Stimulated activated naive CD8-positive, alpha-beta T cell treated with anti-CD3 and anti-CD28 coated beads, Interleukin-15, Interleukin-2, amounts not matched to agents 100 ng/mL and 50 ng/mL, for 24 hours (primary cell): ENCODE results near the gene TM9SF3.

Experiments
- H3K27ac Mint-ChIP-seq: one replicate; pipeline ENCODE4 v1.8.0; 2021; ENCODE audit warnings: mild to moderate bottlenecking, mixed read lengths
- H3K27me3 Mint-ChIP-seq: one replicate; pipeline ENCODE4 v1.8.0; 2021; ENCODE audit warnings: mixed read lengths
- H3K36me3 Mint-ChIP-seq: one replicate; pipeline ENCODE4 v1.8.0; 2021; ENCODE audit warnings: low read depth, mixed read lengths
- H3K4me1 Mint-ChIP-seq: one replicate; pipeline ENCODE4 v1.8.0; 2021; ENCODE audit warnings: low read depth, mixed read lengths
- H3K4me3 Mint-ChIP-seq: one replicate; pipeline ENCODE4 v1.8.0; 2021; ENCODE audit warnings: mild to moderate bottlenecking, mixed read lengths
- H3K9me3 Mint-ChIP-seq: one replicate; pipeline ENCODE4 v1.8.0; 2021; ENCODE audit warnings: mixed read lengths

The TM9SF3 gene

GRCh38 chr10:96496281-96496925 is 90.4 kb downstream of the TM9SF3 start:
- Mint-ChIP-seq H3K36me3 (no peaks in the 10 kb centered on the region), H3K9me3 (no peaks in the 10 kb centered on the region), H3K4me1 (no peaks in the 10 kb centered on the region), H3K27ac (no peak overlapping the region), H3K4me3 (no peak overlapping the region), H3K27me3 (peaks cover 24% of the 10 kb centered on the region)

DNA sequence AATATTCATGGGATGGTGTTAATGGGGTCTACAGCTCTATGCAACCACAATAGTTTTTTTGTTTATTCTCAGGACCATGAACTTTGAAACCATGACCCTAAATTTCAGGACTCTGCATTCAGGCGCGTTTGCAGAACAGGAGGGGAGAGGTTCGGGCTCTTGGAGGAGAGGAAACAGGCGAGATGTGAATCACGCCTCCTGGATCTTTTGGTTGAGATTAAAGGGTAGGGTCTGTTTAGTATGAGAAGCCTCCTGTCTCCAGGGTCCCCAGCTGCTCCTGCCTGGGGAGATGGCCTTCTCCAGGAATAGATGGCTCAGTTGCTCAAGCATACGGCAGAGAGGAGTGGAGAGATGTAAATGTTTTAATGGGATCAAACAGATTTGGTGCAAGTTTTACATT is 91.3 kb downstream of the TM9SF3 start:
- Mint-ChIP-seq H3K4me1 (no peaks in the 10 kb centered on the region), H3K27me3 (peaks cover 28% of the 10 kb centered on the region), H3K4me3 (no peak overlapping the region), H3K36me3 (no peaks in the 10 kb centered on the region), H3K27ac (no peak overlapping the region), H3K9me3 (no peaks in the 10 kb centered on the region)

DNA sequence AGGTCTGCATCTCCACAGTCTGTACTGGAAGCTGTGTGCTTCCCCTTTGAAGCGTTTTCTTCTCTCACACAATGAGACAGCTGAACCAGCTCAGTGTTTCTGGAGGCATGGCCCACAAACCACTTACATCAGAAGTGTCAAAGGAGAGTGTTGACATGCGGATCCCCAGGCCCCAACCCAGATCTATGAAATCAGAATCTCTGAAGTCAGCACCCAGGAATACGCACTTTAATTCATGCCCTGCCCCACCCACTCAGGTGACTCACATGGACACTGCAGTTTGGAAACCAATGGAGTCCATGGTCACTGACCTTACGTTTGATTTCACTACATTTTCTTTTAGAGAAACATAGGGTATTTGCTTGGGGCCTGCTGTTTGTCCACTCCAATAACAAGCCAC is 92.1 kb downstream of the TM9SF3 start:
- Mint-ChIP-seq H3K4me1 (no peaks in the 10 kb centered on the region), H3K27me3 (peaks cover 28% of the 10 kb centered on the region), H3K9me3 (no peaks in the 10 kb centered on the region), H3K27ac (no peak overlapping the region), H3K4me3 (no peak overlapping the region), H3K36me3 (no peaks in the 10 kb centered on the region)

DNA sequence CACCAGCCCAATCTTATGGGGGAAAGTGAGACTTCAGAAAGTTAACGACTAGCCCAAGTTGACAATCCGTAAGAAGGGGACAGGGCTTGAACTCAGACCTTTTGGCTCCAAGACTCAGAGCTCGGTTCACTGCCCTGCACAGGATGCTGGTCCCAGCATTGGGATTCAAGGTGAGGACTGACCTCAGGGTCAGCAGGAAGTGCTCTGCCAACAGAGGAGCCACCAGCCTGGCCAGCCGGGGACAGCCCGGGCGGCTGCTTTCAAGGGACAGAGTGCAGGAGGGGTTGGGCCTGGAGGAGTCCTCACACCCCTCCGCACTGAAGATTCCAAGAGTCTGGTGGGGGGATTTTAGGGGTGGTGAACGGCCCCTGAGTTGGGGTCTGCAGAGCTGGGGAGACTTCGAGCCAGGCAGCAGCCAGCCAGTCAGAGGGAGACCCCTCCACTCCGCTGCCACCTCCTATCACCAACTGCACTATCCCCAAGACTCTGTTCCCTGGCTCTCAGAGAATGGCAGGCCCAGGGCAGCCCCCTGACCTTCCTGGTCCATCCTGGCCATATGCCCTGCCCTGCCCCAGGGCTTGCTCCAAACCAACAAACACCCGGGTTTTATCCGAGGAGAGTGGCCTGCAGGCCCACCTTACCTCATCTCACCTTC is 92.8 kb downstream of the TM9SF3 start:
- no peak overlapping the region for H3K27ac Mint-ChIP-seq
- no peaks in the 10 kb centered on the region for H3K36me3 Mint-ChIP-seq
- peaks cover 28% of the 10 kb centered on the region for H3K27me3 Mint-ChIP-seq
- no peak overlapping the region for H3K4me3 Mint-ChIP-seq
- H3K4me1 Mint-ChIP-seq: no peaks in the 10 kb centered on the region
- no peaks in the 10 kb centered on the region for H3K9me3 Mint-ChIP-seq

GRCh38 chr10:96493254-96493653 is 93.6 kb downstream of the TM9SF3 start:
- Mint-ChIP-seq H3K36me3 (no peaks in the 10 kb centered on the region), H3K4me3 (no peak overlapping the region), H3K27ac (no peak overlapping the region), H3K27me3 (peaks cover 23% of the 10 kb centered on the region), H3K9me3 (no peaks in the 10 kb centered on the region), H3K4me1 (no peaks in the 10 kb centered on the region)

DNA sequence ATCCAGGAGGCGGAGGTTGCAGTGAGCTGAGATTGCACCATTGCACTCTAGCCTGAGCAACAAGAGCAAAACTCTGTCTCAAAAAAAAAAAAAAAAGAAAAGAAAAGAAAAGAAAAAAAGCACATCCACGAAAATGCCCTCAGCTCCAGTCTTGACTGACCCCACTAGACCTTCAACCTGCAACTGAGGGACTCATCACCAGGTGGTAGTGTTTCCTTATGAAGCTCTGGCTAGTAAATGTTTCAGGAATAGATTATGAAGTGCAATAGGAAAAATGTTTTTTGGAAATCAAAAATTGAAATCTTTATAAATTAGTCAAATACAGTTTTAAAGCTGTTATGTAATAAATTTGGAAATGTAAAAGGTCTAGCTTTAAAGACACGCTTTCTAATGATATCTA is 95.5 kb downstream of the TM9SF3 start:
- H3K27ac Mint-ChIP-seq: no peak overlapping the region
- H3K4me3 Mint-ChIP-seq: no peak overlapping the region
- H3K9me3 Mint-ChIP-seq: no peaks in the 10 kb centered on the region
- peaks cover 15% of the 10 kb centered on the region for H3K27me3 Mint-ChIP-seq
- H3K36me3 Mint-ChIP-seq: no peaks in the 10 kb centered on the region
- no peaks in the 10 kb centered on the region for H3K4me1 Mint-ChIP-seq

- Mint-ChIP-seq H3K4me1 (no peaks in the 10 kb centered on the region), H3K27ac (no peak overlapping the region), H3K4me3 (no peak overlapping the region), H3K9me3 (no peaks in the 10 kb centered on the region), H3K27me3 (peaks cover 20% of the 10 kb centered on the region), H3K36me3 (no peaks in the 10 kb centered on the region)
These were observed 98.5 kb downstream of the TM9SF3 start for GRCh38 chr10:96488161-96488935.

GRCh38 chr10:96482815-96483588 is 103.8 kb downstream of the TM9SF3 start:
- Mint-ChIP-seq H3K4me1 (no peaks in the 10 kb centered on the region), H3K27me3 (peaks cover 30% of the 10 kb centered on the region)

DNA sequence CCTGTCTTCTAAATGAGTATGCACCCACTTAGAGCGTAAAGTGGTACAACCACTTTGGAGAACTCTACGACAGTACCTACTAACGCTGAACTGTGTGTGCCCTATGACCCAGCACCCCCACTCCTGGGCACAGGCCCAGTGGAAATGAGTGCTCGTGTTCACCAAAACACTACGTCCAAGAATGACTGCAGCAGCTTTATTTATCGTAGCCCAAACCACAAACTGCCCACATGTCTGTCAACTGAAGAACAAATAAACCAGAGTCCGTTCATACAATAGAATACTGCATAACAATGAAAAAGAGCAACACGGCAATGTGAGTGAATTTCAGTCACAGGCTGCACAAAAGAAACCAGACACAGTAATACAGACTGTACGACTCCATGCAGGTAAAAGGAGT is 108.5 kb downstream of the TM9SF3 start:
- Mint-ChIP-seq H3K27me3 (peaks cover 21% of the 10 kb centered on the region), H3K27ac (no peak overlapping the region), H3K4me3 (no peak overlapping the region), H3K4me1 (no peaks in the 10 kb centered on the region), H3K36me3 (no peaks in the 10 kb centered on the region), H3K9me3 (no peaks in the 10 kb centered on the region)

More at GRCh38 chr10:96482815-96483588, 103.8 kb downstream of the TM9SF3 start:
- no peaks in the 10 kb centered on the region for H3K36me3 Mint-ChIP-seq
- H3K9me3 Mint-ChIP-seq: no peaks in the 10 kb centered on the region
- no peak overlapping the region for H3K4me3 Mint-ChIP-seq
- H3K27ac Mint-ChIP-seq: no peak overlapping the region

GRCh38 chr10:96473866-96474265 is 112.9 kb downstream of the TM9SF3 start:
- Mint-ChIP-seq H3K27ac (no peak overlapping the region), H3K4me3 (no peak overlapping the region), H3K27me3 (peaks cover 7% of the 10 kb centered on the region), H3K9me3 (no peaks in the 10 kb centered on the region), H3K4me1 (no peaks in the 10 kb centered on the region), H3K36me3 (no peaks in the 10 kb centered on the region)

DNA sequence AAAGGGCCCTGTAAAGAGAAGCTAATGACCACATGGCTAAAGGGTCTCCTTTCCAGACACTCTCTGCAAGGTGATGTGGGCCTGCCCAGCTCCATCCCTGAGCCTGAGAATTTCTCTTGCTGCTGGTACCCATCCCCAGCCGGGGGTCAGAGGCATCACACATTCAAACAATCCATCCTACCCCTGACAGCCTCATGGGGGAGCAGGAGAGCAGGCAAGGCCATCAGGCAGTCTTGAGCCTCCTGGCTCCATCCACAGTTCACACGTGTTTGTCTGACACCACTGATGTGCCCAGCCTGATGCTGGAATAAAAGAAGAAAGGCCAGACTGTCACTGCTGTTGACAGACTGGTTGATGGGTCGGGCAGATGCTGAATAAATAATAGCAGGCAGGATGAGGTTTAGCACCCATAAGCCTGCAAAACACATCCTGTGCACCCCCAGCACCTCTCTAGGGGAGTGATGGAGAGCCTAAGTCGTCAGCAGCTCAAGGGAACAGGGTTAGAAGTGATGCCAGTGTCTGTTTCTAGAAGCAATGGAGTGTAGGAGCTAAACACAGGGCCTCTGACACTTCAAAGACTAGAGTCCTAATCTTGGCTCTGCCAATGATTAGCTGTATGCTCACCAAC is 116.6 kb downstream of the TM9SF3 start:
- peaks cover 7% of the 10 kb centered on the region for H3K27me3 Mint-ChIP-seq
- no peak overlapping the region for H3K27ac Mint-ChIP-seq
- H3K36me3 Mint-ChIP-seq: no peaks in the 10 kb centered on the region
- no peaks in the 10 kb centered on the region for H3K9me3 Mint-ChIP-seq
- no peak overlapping the region for H3K4me3 Mint-ChIP-seq
- H3K4me1 Mint-ChIP-seq: no peaks in the 10 kb centered on the region

DNA sequence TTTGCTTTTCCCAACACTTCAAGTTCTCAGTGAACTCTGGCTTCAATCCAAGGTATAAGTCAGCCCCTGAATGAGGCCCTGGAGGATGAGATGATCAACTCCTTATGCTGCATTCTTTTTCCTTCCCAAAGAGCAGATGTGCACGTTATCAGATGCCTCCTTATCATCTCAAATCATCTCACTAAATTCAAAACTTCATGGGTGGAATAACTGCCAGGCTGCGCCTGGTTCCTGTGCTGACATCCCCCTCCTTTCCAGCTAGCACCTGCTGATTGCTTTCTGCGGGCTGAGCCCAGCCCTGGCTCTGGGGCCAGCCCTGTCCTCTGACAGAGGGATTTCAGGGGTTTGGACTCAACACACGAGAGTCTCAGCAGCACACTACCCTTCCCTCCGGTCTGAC is 118.0 kb downstream of the TM9SF3 start:
- no peak overlapping the region for H3K27ac Mint-ChIP-seq
- H3K36me3 Mint-ChIP-seq: no peaks in the 10 kb centered on the region
- H3K4me1 Mint-ChIP-seq: no peaks in the 10 kb centered on the region
- no peak overlapping the region for H3K4me3 Mint-ChIP-seq
- no peaks in the 10 kb centered on the region for H3K9me3 Mint-ChIP-seq
- peaks cover 4% of the 10 kb centered on the region for H3K27me3 Mint-ChIP-seq
